IMR-90 (cell line): ENCODE measurements around the gene HRH3. TPM values are rescaled to one million over a fixed set of nuclear protein-coding genes. Genes with fewer than 3 reads are reported as not detected.

Experiments used
- ATAC-seq: fragments of 200-7000 bp; cut with Tn5 transposase; 2 replicates; pipeline ENCODE4 v1.9.1; 2020; ENCODE audit warnings: low read depth, mild to moderate bottlenecking, moderate library complexity
- BruUV-seq: library from RNA; stranded (reverse); fragments of 400-500 nt; replicated peaks from 2 replicates; lab custom pipeline; 2021; lab: Mats Ljungman, UMichigan
- CTCF ChIA-PET: fragments of 300-600 bp; formaldehyde crosslinking; extraction: SDS; loops from one replicate; lab custom pipeline; 2021; ENCODE audit warnings: antibody characterized with exemption; lab: Yijun Ruan, JAX
- POLR2A ChIA-PET: fragments of 300-600 bp; sonication (Branson Sonifier 250); formaldehyde crosslinking; loops from one replicate; lab custom pipeline; 2022; ENCODE audit warnings: antibody characterized with exemption; ENCODE audit not compliant: unreplicated experiment; lab: Charles Lee
- DNase-seq: peaks from one replicate; pipeline ENCODE4 v3.0.0; 2013
- H2AFZ ChIP-seq: replicated peaks from 2 replicates; pipeline ENCODE3; 2013; ENCODE audit warnings: low read length, mild to moderate bottlenecking; ENCODE audit not compliant: poor library complexity
- H2AK5ac ChIP-seq: 2 replicates; pipeline ENCODE4 v1.6.1; 2013; ENCODE audit warnings: low read depth, low read length, inconsistent platforms
- H2AK9ac ChIP-seq: replicated peaks from 2 replicates; pipeline ENCODE3; 2013; ENCODE audit warnings: mild to moderate bottlenecking, low read depth, low read length, moderate library complexity; ENCODE audit not compliant: poor library complexity
- H2BK120ac ChIP-seq: 2 replicates; pipeline ENCODE4 v1.6.1; 2013; ENCODE audit warnings: low read depth, low read length, inconsistent platforms
- H2BK15ac ChIP-seq: 3 replicates; pipeline ENCODE4 v1.6.1; 2013; ENCODE audit warnings: low read depth, low read length, inconsistent platforms
- H2BK20ac ChIP-seq: 2 replicates; pipeline ENCODE4 v1.6.1; 2013; ENCODE audit warnings: low read depth, mild to moderate bottlenecking, inconsistent platforms, low read length, moderate library complexity
- H2BK5ac ChIP-seq: 2 replicates; pipeline ENCODE4 v1.6.1; 2013; ENCODE audit warnings: mild to moderate bottlenecking, low read depth, low read length, inconsistent platforms; ENCODE audit not compliant: poor library complexity, severe bottlenecking
- H3K14ac ChIP-seq: replicated peaks from 2 replicates; pipeline ENCODE4 v1.6.1; 2013; ENCODE audit warnings: low read depth, low read length, inconsistent platforms
- H3K18ac ChIP-seq: 2 replicates; pipeline ENCODE4 v1.6.1; 2013; ENCODE audit warnings: low read depth, low read length, control low read depth
- H3K23ac ChIP-seq: 2 replicates; pipeline ENCODE4 v1.6.1; 2013; ENCODE audit warnings: low read depth, low read length, inconsistent platforms
- H3K27ac ChIP-seq: 2 replicates; pipeline ENCODE4 v1.5.1; 2013; ENCODE audit warnings: mild to moderate bottlenecking, control low read depth, low read length; ENCODE audit not compliant: insufficient read depth
- H3K27me3 ChIP-seq: 2 replicates; pipeline ENCODE4 v1.6.1; 2013; ENCODE audit warnings: low read length; ENCODE audit not compliant: control insufficient read depth, insufficient read depth
- H3K36me3 ChIP-seq: 2 replicates; pipeline ENCODE4 v1.6.1; 2013; ENCODE audit warnings: low read length, mixed read lengths; ENCODE audit not compliant: control insufficient read depth, insufficient read depth
- H3K4ac ChIP-seq: 2 replicates; pipeline ENCODE4 v1.6.1; 2013; ENCODE audit warnings: low read depth, low read length, inconsistent platforms
- H3K4me1 ChIP-seq: 2 replicates; pipeline ENCODE4 v1.6.1; 2013; ENCODE audit warnings: low read length, mixed read lengths; ENCODE audit not compliant: control insufficient read depth, insufficient read depth
- H3K4me2 ChIP-seq: 2 replicates; pipeline ENCODE4 v1.6.1; 2013; ENCODE audit warnings: low read depth, mild to moderate bottlenecking, control low read depth, low read length, moderate library complexity
- H3K4me3 ChIP-seq: 2 replicates; pipeline ENCODE4 v1.5.1; 2013; ENCODE audit warnings: low read depth, mild to moderate bottlenecking, control low read depth, low read length, moderate library complexity; ENCODE audit not compliant: insufficient read depth
- H3K56ac ChIP-seq: 2 replicates; pipeline ENCODE4 v1.6.1; 2013; ENCODE audit warnings: low read length, inconsistent platforms; ENCODE audit not compliant: insufficient read depth; ENCODE audit errors: extremely low read depth
- H3K79me1 ChIP-seq, 2 experiments: 2 replicates each; pipeline ENCODE4 v1.6.1; 2013; ENCODE audit warnings: low read length in 2 of 2, inconsistent platforms in 1 of 2, low read depth in 1 of 2
- H3K9ac ChIP-seq: 2 replicates; pipeline ENCODE4 v1.6.1; 2013; ENCODE audit warnings: low read depth, low read length, control low read depth
- H3K9me1 ChIP-seq: 2 replicates; pipeline ENCODE4 v1.6.1; 2013; ENCODE audit warnings: low read length, inconsistent platforms; ENCODE audit not compliant: insufficient read depth
- H3K9me3 ChIP-seq: 2 replicates; pipeline ENCODE4 v1.6.1; 2013; ENCODE audit warnings: low read length; ENCODE audit not compliant: control insufficient read depth, insufficient read depth
- H4K20me1 ChIP-seq: 2 replicates; pipeline ENCODE4 v1.6.1; 2013; ENCODE audit warnings: low read length, inconsistent platforms; ENCODE audit not compliant: insufficient read depth
- H4K5ac ChIP-seq: 2 replicates; pipeline ENCODE4 v1.6.1; 2013; ENCODE audit warnings: mild to moderate bottlenecking, low read depth, low read length, control low read depth
- H4K8ac ChIP-seq, 2 experiments: 2 replicates each; pipeline ENCODE4 v1.6.1; 2013; ENCODE audit warnings: low read depth in 2 of 2, low read length in 2 of 2, control low read depth in 1 of 2, inconsistent platforms in 1 of 2
- H4K91ac ChIP-seq: 2 replicates; pipeline ENCODE4 v1.6.1; 2013; ENCODE audit warnings: low read depth, low read length, inconsistent platforms; ENCODE audit not compliant: insufficient read depth
- BHLHE40 ChIP-seq: fragments of 150-350 bp; IDR thresholded peaks from 2 replicates; pipeline ENCODE4 v1.6.1; 2016; ENCODE audit warnings: mild to moderate bottlenecking, low read depth, low read length
- ELK1 ChIP-seq: fragments of 150-350 bp; IDR thresholded peaks from 2 replicates; pipeline ENCODE4 v1.6.1; 2016; ENCODE audit warnings: low read depth, mild to moderate bottlenecking, low read length, moderate library complexity, borderline replicate concordance
- MAFK ChIP-seq: IDR thresholded peaks from 2 replicates; pipeline ENCODE4 v1.6.1; 2012; ENCODE audit warnings: low read depth, low read length, improper control_type of control experiment
- MAZ ChIP-seq: IDR thresholded peaks from 2 replicates; pipeline ENCODE4 v1.6.1; 2012; ENCODE audit warnings: low read depth, mild to moderate bottlenecking, low read length, improper control_type of control experiment, moderate library complexity, borderline replicate concordance
- MXI1 ChIP-seq: IDR thresholded peaks from 2 replicates; pipeline ENCODE4 v1.6.1; 2012; ENCODE audit warnings: low read depth, mild to moderate bottlenecking, low read length, moderate library complexity, borderline replicate concordance
- NFE2L2 ChIP-seq: fragments of 150-350 bp; IDR thresholded peaks from 2 replicates; pipeline ENCODE4 v1.6.1; 2016; ENCODE audit warnings: low read depth, mild to moderate bottlenecking, low read length
- POLR2A ChIP-seq: IDR thresholded peaks from 2 replicates; pipeline ENCODE4 v1.6.1; 2012; ENCODE audit warnings: mild to moderate bottlenecking, low read depth, low read length
- RCOR1 ChIP-seq: IDR thresholded peaks from 2 replicates; pipeline ENCODE4 v1.6.1; 2012; ENCODE audit warnings: mild to moderate bottlenecking, low read length, improper control_type of control experiment; ENCODE audit not compliant: insufficient replicate concordance
- RFX5 ChIP-seq: IDR thresholded peaks from 2 replicates; pipeline ENCODE4 v1.8.0; 2012; ENCODE audit warnings: low read depth, mild to moderate bottlenecking, low read length, moderate library complexity
- WGBS, 2 experiments: methylation state at CpG; one replicate each; pipeline versions ENCODE4 v1.1.5 to v1.1.7; 2013; ENCODE audit warnings: missing lambda C conversion rate in 2 of 2; ENCODE audit not compliant: insufficient read length in 1 of 2; ENCODE audit errors: extremely low coverage in 2 of 2; 5-methylcytosine and 5-hydroxymethylcytosine counted together
- dilution Hi-C: fragments of 300-500 bp; cut with HindIII; formaldehyde crosslinking; loops from one replicate; pipeline ENCODE4 v1.14.3; 2018; ENCODE audit warnings: low sequenced_read_pairs; ENCODE audit not compliant: unreplicated experiment
- in situ Hi-C: fragments of 300-500 bp; cut with MboI; formaldehyde crosslinking; loops from 3 replicates; pipeline ENCODE4 v1.14.3; 2019; ENCODE audit warnings: low sequenced_read_pairs, inconsistent platforms, mixed read lengths
- intact Hi-C: fragments of 100-400 bp; cut with micrococcal nuclease; formaldehyde crosslinking; loops from 2 replicates; pipeline ENCODE4 v1.10.0; 2022
- polyA plus RNA-seq, 3 experiments: library from polyadenylated mRNA; depleted of rRNA; stranded (reverse); fragments of >200 nt; gene quantifications; 2 replicates each; pipeline ENCODE4 v1.2.3, GENCODE V29; 2012; ENCODE audit warnings: low replicate concordance in 1 of 3
- total RNA-seq: library from RNA; depleted of rRNA; stranded (reverse); fragments of >200 nt; gene quantifications from 2 replicates; pipeline ENCODE4 v1.2.3, GENCODE V29; 2012
- TF ChIP-seq, protein P1 (sequence below): fragments of 150-350 bp; IDR thresholded peaks from 2 replicates; pipeline ENCODE4 v1.6.1; 2017; ENCODE audit warnings: mild to moderate bottlenecking, antibody characterized with exemption, low read length, low read depth

The HRH3 gene
- total and polyA plus RNA-seq, 2 of the 4 experiments (the other 2 are of a cell fraction): not detected

DNA sequence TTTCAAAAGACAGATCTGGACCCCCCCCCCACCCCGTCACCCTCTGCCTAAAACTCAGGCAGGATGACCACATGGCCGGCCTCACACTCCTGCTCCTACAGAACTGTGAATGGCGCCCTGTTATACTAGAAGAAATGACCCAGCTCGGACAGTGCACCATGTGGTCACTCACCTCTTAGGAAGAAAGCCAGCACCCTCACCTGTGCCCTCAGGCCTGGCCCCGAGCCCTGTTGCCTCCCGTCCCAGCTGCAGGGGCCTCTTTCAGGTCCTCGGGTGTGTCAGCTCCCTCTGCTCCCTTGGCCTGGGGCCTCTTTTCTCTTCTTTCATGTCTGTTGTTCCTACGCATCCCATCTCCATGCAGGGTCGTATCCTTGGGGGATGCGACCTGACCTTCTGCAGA is 42.0 kb upstream of the HRH3 start:
- CTCF ChIA-PET: no interaction called here
- Histone ChIP-seq H3K23ac (no peak overlapping the region), H2BK20ac (no peak overlapping the region), H4K20me1 (peaks cover 35% of the 10 kb centered on the region), H4K91ac (no peak overlapping the region), H3K27ac (no peak overlapping the region), H3K9me3 (peaks cover 2% of the 10 kb centered on the region), H3K4ac (no peak overlapping the region), H3K4me3 (no peak overlapping the region), H3K36me3 (peaks cover 52% of the 10 kb centered on the region), H3K18ac (no peak overlapping the region), H2BK5ac (no peak overlapping the region), H3K9me1 (peaks cover 10% of the 10 kb centered on the region), H3K27me3 (no peaks in the 10 kb centered on the region), H2AK9ac (no peak overlapping the region), H2AK5ac (no peak overlapping the region), H3K14ac (no peak overlapping the region), H2BK15ac (no peak overlapping the region), H2BK120ac (no peak overlapping the region), H2AFZ (no peak overlapping the region), H3K9ac (no peak overlapping the region), H3K4me1 (peaks cover 8% of the 10 kb centered on the region; the same call in 1 of the 2 replicates), H4K8ac (no peak overlapping the region), H4K5ac (no peak overlapping the region), H3K79me1 (peaks cover 28 to 44% of the 10 kb centered on the region in 2 experiments), H3K4me2 (no peak overlapping the region), H3K56ac (no peak overlapping the region)
- ATAC-seq (no peak), DNase-seq (no peak)
- POLR2A ChIA-PET: no interaction called here
- dilution Hi-C loops (no loop called here), intact Hi-C loops (no loop called here), in situ Hi-C loops (no loop called here)
- TF ChIP-seq NFE2L2: no peak
- TF ChIP-seq MAFK: no peak
- TF ChIP-seq RFX5: no peak
- TF ChIP-seq, protein P1, sequence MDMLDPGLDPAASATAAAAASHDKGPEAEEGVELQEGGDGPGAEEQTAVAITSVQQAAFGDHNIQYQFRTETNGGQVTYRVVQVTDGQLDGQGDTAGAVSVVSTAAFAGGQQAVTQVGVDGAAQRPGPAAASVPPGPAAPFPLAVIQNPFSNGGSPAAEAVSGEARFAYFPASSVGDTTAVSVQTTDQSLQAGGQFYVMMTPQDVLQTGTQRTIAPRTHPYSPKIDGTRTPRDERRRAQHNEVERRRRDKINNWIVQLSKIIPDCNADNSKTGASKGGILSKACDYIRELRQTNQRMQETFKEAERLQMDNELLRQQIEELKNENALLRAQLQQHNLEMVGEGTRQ: no peak
- TF ChIP-seq ELK1: no peak
- no peak for TF ChIP-seq POLR2A
- no peak for TF ChIP-seq RCOR1
- no peak for TF ChIP-seq MAZ
- no peak for TF ChIP-seq BHLHE40
- no peak for TF ChIP-seq MXI1
- BruUV-seq: no TSS peak
- WGBS, 2 experiments: 82% methylated on average over 5 of the region's 10 CpGs; no CpG with 5 or more reads in 1 of the 2 experiments
